ENCODE results near the gene TANK. TPM values are rescaled to one million over a fixed set of nuclear protein-coding genes. Genes with fewer than 3 reads are reported as not detected.

TANK gene
- total RNA-seq, 1 experiment from 2014 or later = 85.4 TPM

GRCh38 chr2:161209902-161210301, 49.7 kb downstream of the TANK start:
- CTCF ChIA-PET = interaction anchor here (1.0 kb wide), 1 partner anchor 13 kb away, joined by 3 read pairs; no protein-coding TSS in a partner anchor
- DNase-seq = no peak
- Mint-ChIP-seq H3K4me1 (ENCODE audit: low read depth, unreplicated experiment) (peaks cover 6% of the 10 kb centered on the region), H3K27ac (ENCODE audit: unreplicated experiment) (no peak overlapping the region), H3K27me3 (ENCODE audit: unreplicated experiment) (no peaks in the 10 kb centered on the region), H3K9me3 (ENCODE audit: low read depth, unreplicated experiment) (no peaks in the 10 kb centered on the region), H3K4me3 (ENCODE audit: low read depth, unreplicated experiment) (no peak overlapping the region), H3K36me3 (ENCODE audit: insufficient read depth, unreplicated experiment) (peaks cover 5% of the 10 kb centered on the region)
- TF ChIP-seq CTCF (IDR thresholded peaks at IDR 0.05; ENCODE audit: unreplicated experiment) = no peak
- no TSS peak for BruUV-seq (replicated peaks)
- intact Hi-C loops (cut with micrococcal nuclease; ENCODE audit: unreplicated experiment) = no loop called here

- Mint-ChIP-seq H3K4me3 (ENCODE audit: low read depth, unreplicated experiment) (no peak overlapping the region), H3K27ac (ENCODE audit: unreplicated experiment) (no peak overlapping the region), H3K4me1 (ENCODE audit: low read depth, unreplicated experiment) (no peaks in the 10 kb centered on the region), H3K36me3 (ENCODE audit: insufficient read depth, unreplicated experiment) (no peaks in the 10 kb centered on the region), H3K27me3 (ENCODE audit: unreplicated experiment) (no peaks in the 10 kb centered on the region), H3K9me3 (ENCODE audit: low read depth, unreplicated experiment) (no peaks in the 10 kb centered on the region)
- no peak for TF ChIP-seq CTCF (IDR thresholded peaks at IDR 0.05; ENCODE audit: unreplicated experiment)
- CTCF ChIA-PET = no interaction called here
- DNase-seq = no peak
- intact Hi-C loops (cut with micrococcal nuclease; ENCODE audit: unreplicated experiment) = no loop called here
- no TSS peak for BruUV-seq (replicated peaks)
These were observed 57.5 kb downstream of the TANK start for GRCh38 chr2:161217597-161218185.

- no peak for DNase-seq
- Mint-ChIP-seq H3K36me3 (ENCODE audit: insufficient read depth, unreplicated experiment) (no peaks in the 10 kb centered on the region), H3K9me3 (ENCODE audit: low read depth, unreplicated experiment) (no peaks in the 10 kb centered on the region), H3K27ac (ENCODE audit: unreplicated experiment) (no peak overlapping the region), H3K27me3 (ENCODE audit: unreplicated experiment) (no peaks in the 10 kb centered on the region), H3K4me3 (ENCODE audit: low read depth, unreplicated experiment) (no peak overlapping the region), H3K4me1 (ENCODE audit: low read depth, unreplicated experiment) (no peaks in the 10 kb centered on the region)
- CTCF ChIA-PET = no interaction called here
- intact Hi-C loops (cut with micrococcal nuclease; ENCODE audit: unreplicated experiment) = no loop called here
- no TSS peak for BruUV-seq (replicated peaks)
- no peak for TF ChIP-seq CTCF (IDR thresholded peaks at IDR 0.05; ENCODE audit: unreplicated experiment)
These were observed 59.0 kb downstream of the TANK start for GRCh38 chr2:161219211-161219610.

- DNase-seq = peak; percentile 12
- BruUV-seq (replicated peaks) = no TSS peak
- no peaks in the 10 kb centered on the region for H3K27me3 Mint-ChIP-seq (ENCODE audit: unreplicated experiment)
- intact Hi-C loops (cut with micrococcal nuclease; ENCODE audit: unreplicated experiment) = loop anchor here (2.0 to 10.0 kb wide), 2 partner anchors 50 to 722 kb away; no protein-coding TSS in a partner anchor
- H3K9me3 Mint-ChIP-seq (ENCODE audit: low read depth, unreplicated experiment) = no peaks in the 10 kb centered on the region
- peak; percentile 40 for TF ChIP-seq CTCF (IDR thresholded peaks at IDR 0.05; ENCODE audit: unreplicated experiment)
- no peak overlapping the region for H3K27ac Mint-ChIP-seq (ENCODE audit: unreplicated experiment)
- peaks cover 5% of the 10 kb centered on the region for H3K36me3 Mint-ChIP-seq (ENCODE audit: insufficient read depth, unreplicated experiment)
- no peak overlapping the region for H3K4me3 Mint-ChIP-seq (ENCODE audit: low read depth, unreplicated experiment)
- H3K4me1 Mint-ChIP-seq (ENCODE audit: low read depth, unreplicated experiment) = no peaks in the 10 kb centered on the region
- CTCF ChIA-PET = interaction anchor here (0.5 to 1.0 kb wide), 2 partner anchors 13 to 51 kb away, joined by 3 to 4 read pairs; no protein-coding TSS in a partner anchor
These were observed 63.0 kb downstream of the TANK start for GRCh38 chr2:161223139-161223732.

All from Calu3 (cell line).